ENCODE measurements around the gene PROB1. TPM values are rescaled to one million over a fixed set of nuclear protein-coding genes. Genes with fewer than 3 reads are reported as not detected.

Gene PROB1
- polyA plus RNA-seq, 4 donors: 0.45 to 2.3 (median 0.79) TPM

GRCh38 chr5:139399501-139400121 lies 4.7 kb upstream of the PROB1 start:
- peaks cover 0 to 38% (median 0%) of the 10 kb centered on the region in 3 donors for H3K36me3 ChIP-seq (ENCODE audit: control insufficient read depth in 3 of 3, insufficient read depth in 2 of 3, low read depth in 1 of 3, low read length in 3 of 3)
- no peak for FAIRE-seq
- no peak overlapping the region for H3K4me3 ChIP-seq (ENCODE audit: low read depth in 1 of 3, low read length in 3 of 3)
- H3K9me3 ChIP-seq (ENCODE audit: control insufficient read depth in 2 of 2, insufficient read depth in 1 of 2, low read depth in 1 of 2, low read length in 1 of 2): no peaks in the 10 kb centered on the region
- H3K4me1 ChIP-seq (ENCODE audit: control insufficient read depth in 3 of 3, insufficient read depth in 2 of 3, low read depth in 1 of 3, low read length in 2 of 3): peaks cover 0 to 11% (median 6%) of the 10 kb centered on the region in 3 donors
- H3K27me3 ChIP-seq (ENCODE audit: control insufficient read depth in 3 of 3, insufficient read depth in 3 of 3, low read length in 3 of 3): peaks cover 0 to 14% (median 0%) of the 10 kb centered on the region in 3 donors
- no peak overlapping the region for H3K27ac ChIP-seq (ENCODE audit: low read depth in 1 of 3, low read length in 2 of 3)
- no peak for DNase-seq
- 76 to 84% (median 78%) methylated on average over 6 of the region's 6 CpGs for WGBS, 3 donors

GRCh38 chr5:139397921-139398320 lies 3.0 kb upstream of the PROB1 start:
- no peak overlapping the region for H3K4me3 ChIP-seq (ENCODE audit: low read depth in 1 of 3, low read length in 3 of 3)
- H3K4me1 ChIP-seq (ENCODE audit: control insufficient read depth in 3 of 3, insufficient read depth in 2 of 3, low read depth in 1 of 3, low read length in 2 of 3): peaks cover 0 to 17% (median 3%) of the 10 kb centered on the region in 3 donors
- FAIRE-seq (no peak), DNase-seq (no peak)
- 51 to 54% (median 52%) methylated on average over 6 of the region's 6 CpGs for WGBS, 3 donors
- no peaks in the 10 kb centered on the region for H3K9me3 ChIP-seq (ENCODE audit: control insufficient read depth in 2 of 2, insufficient read depth in 1 of 2, low read depth in 1 of 2, low read length in 1 of 2)
- H3K27me3 ChIP-seq (ENCODE audit: control insufficient read depth in 3 of 3, insufficient read depth in 3 of 3, low read length in 3 of 3): peaks cover 0 to 31% (median 0%) of the 10 kb centered on the region in 3 donors
- H3K36me3 ChIP-seq (ENCODE audit: control insufficient read depth in 3 of 3, insufficient read depth in 2 of 3, low read depth in 1 of 3, low read length in 3 of 3): peaks cover 0 to 38% (median 0%) of the 10 kb centered on the region in 3 donors
- H3K27ac ChIP-seq (ENCODE audit: low read depth in 1 of 3, low read length in 2 of 3): no peak overlapping the region

- Histone ChIP-seq H3K36me3 (ENCODE audit: control insufficient read depth in 3 of 3, insufficient read depth in 2 of 3, low read depth in 1 of 3, low read length in 3 of 3) (peaks cover 0 to 32% (median 0%) of the 10 kb centered on the region in 3 donors), H3K27me3 (ENCODE audit: control insufficient read depth in 3 of 3, insufficient read depth in 3 of 3, low read length in 3 of 3) (peaks cover 0 to 39% (median 0%) of the 10 kb centered on the region in 3 donors), H3K4me1 (ENCODE audit: control insufficient read depth in 3 of 3, insufficient read depth in 2 of 3, low read depth in 1 of 3, low read length in 2 of 3) (peaks cover 0 to 25% (median 3%) of the 10 kb centered on the region in 3 donors), H3K4me3 (ENCODE audit: low read depth in 1 of 3, low read length in 3 of 3) (no peak overlapping the region), H3K9me3 (ENCODE audit: control insufficient read depth in 2 of 2, insufficient read depth in 1 of 2, low read depth in 1 of 2, low read length in 1 of 2) (no peaks in the 10 kb centered on the region), H3K27ac (ENCODE audit: low read depth in 1 of 3, low read length in 2 of 3) (no peak overlapping the region)
- FAIRE-seq (no peak), DNase-seq (no peak)
- 92 to 96% (median 95%) methylated on average over 8 of the region's 8 CpGs for WGBS, 3 donors
Measured at GRCh38 chr5:139396691-139397090, 1.8 kb upstream of the PROB1 start.

- Histone ChIP-seq H3K27ac (ENCODE audit: low read depth in 1 of 3, low read length in 2 of 3) (no peak overlapping the region), H3K9me3 (ENCODE audit: control insufficient read depth in 2 of 2, insufficient read depth in 1 of 2, low read depth in 1 of 2, low read length in 1 of 2) (no peaks in the 10 kb centered on the region), H3K4me1 (ENCODE audit: control insufficient read depth in 3 of 3, insufficient read depth in 2 of 3, low read depth in 1 of 3, low read length in 2 of 3) (peaks cover 0 to 26% (median 3%) of the 10 kb centered on the region in 3 donors), H3K36me3 (ENCODE audit: control insufficient read depth in 3 of 3, insufficient read depth in 2 of 3, low read depth in 1 of 3, low read length in 3 of 3) (peaks cover 0 to 27% (median 0%) of the 10 kb centered on the region in 3 donors), H3K4me3 (ENCODE audit: low read depth in 1 of 3, low read length in 3 of 3) (no peak overlapping the region), H3K27me3 (ENCODE audit: control insufficient read depth in 3 of 3, insufficient read depth in 3 of 3, low read length in 3 of 3) (peaks cover 0 to 41% (median 0%) of the 10 kb centered on the region in 3 donors)
- DNase-seq (no peak), FAIRE-seq (no peak)
- WGBS, 3 donors: 81 to 85% (median 83%) methylated on average over 8 of the region's 8 CpGs
Measured at GRCh38 chr5:139395844-139396640, 1.1 kb upstream of the PROB1 start.

DNA sequence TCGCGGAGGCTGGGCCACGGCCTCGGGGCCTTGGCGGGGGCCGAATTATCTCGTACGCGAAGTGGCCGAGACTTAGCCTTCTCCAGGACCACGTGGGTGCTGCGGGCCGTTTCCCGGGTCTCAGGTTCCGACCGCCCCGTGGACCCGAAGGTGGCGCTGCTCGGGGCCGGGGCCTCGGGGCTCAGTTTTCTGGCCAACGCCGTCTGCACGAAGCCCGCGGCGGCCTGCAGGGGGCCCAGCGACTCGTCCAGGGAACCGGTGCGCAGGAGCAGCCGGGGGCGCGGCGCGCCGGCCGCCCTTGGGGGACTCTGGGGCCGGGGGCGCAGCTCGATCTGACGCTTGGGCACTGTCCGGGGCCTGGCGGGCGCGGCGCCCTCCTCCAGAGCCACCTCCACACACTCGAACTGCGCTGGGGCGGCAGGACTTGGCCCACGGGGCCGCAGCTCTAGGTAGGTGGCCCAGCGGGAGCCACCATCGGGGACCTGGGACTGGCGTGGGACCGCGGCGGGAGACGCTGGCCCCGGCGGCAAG lies 716 bp downstream of the PROB1 start:
- Histone ChIP-seq H3K27me3 (ENCODE audit: control insufficient read depth in 3 of 3, insufficient read depth in 3 of 3, low read length in 3 of 3) (peaks cover 0 to 41% (median 0%) of the 10 kb centered on the region in 3 donors), H3K27ac (ENCODE audit: low read depth in 1 of 3, low read length in 2 of 3) (peak overlapping the region in 1 of 3 donors; percentile 5), H3K4me3 (ENCODE audit: low read depth in 1 of 3, low read length in 3 of 3) (peak overlapping the region; percentile 43 to 64 (median 47)), H3K9me3 (ENCODE audit: control insufficient read depth in 2 of 2, insufficient read depth in 1 of 2, low read depth in 1 of 2, low read length in 1 of 2) (no peaks in the 10 kb centered on the region), H3K4me1 (ENCODE audit: control insufficient read depth in 3 of 3, insufficient read depth in 2 of 3, low read depth in 1 of 3, low read length in 2 of 3) (peaks cover 0 to 26% (median 3%) of the 10 kb centered on the region in 3 donors), H3K36me3 (ENCODE audit: control insufficient read depth in 3 of 3, insufficient read depth in 2 of 3, low read depth in 1 of 3, low read length in 3 of 3) (peaks cover 0 to 18% (median 0%) of the 10 kb centered on the region in 3 donors)
- FAIRE-seq (no peak), DNase-seq (peak; percentile 22 to 74)
- 3 to 15% (median 3%) methylated on average over 49 to 62 of the region's 62 CpGs for WGBS, 3 donors

DNA sequence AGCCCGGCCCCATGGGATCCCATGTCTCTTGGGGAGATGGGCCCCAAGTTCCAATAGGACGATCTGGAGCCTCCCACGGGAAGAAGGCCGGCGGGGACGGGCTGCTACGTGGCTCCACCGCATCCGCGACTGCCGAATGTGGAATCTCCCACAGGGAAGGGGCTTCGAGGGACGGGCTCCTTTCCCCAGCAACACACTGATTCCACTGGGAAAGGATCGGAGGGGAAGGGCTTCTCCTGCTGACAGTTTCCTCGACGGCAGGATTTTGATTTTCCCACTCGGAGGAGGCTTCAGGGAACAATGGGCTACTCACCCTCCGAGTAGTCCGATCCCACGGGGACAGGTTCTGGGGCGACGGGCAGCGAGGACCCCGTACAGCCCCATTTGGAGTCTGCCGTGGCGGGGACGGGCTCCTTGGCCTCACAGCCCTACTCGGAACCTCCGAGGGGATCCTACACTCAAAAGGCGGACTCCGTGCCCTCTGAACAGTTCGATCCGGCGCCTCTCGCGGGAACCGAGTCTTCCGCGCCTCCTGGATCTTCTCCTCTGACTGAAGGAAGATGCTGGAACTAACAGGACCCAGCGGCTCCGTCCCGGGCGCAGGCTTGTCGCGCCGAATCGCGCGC lies 1.3 kb downstream of the PROB1 start:
- peaks cover 0 to 16% (median 0%) of the 10 kb centered on the region in 3 donors for H3K36me3 ChIP-seq (ENCODE audit: control insufficient read depth in 3 of 3, insufficient read depth in 2 of 3, low read depth in 1 of 3, low read length in 3 of 3)
- H3K4me1 ChIP-seq (ENCODE audit: control insufficient read depth in 3 of 3, insufficient read depth in 2 of 3, low read depth in 1 of 3, low read length in 2 of 3): peaks cover 0 to 26% (median 3%) of the 10 kb centered on the region in 3 donors
- DNase-seq (peak in 1 of 2 donors; percentile 23), FAIRE-seq (no peak)
- no peak overlapping the region for H3K27ac ChIP-seq (ENCODE audit: low read depth in 1 of 3, low read length in 2 of 3)
- H3K9me3 ChIP-seq (ENCODE audit: control insufficient read depth in 2 of 2, insufficient read depth in 1 of 2, low read depth in 1 of 2, low read length in 1 of 2): no peaks in the 10 kb centered on the region
- peaks cover 0 to 41% (median 0%) of the 10 kb centered on the region in 3 donors for H3K27me3 ChIP-seq (ENCODE audit: control insufficient read depth in 3 of 3, insufficient read depth in 3 of 3, low read length in 3 of 3)
- 6 to 8% (median 7%) methylated on average over 49 of the region's 49 CpGs for WGBS, 3 donors
- H3K4me3 ChIP-seq (ENCODE audit: low read depth in 1 of 3, low read length in 3 of 3): peak overlapping the region; percentile 43 to 64 (median 50)

GRCh38 chr5:139392678-139393496 lies 2.0 kb downstream of the PROB1 start:
- H3K9me3 ChIP-seq (ENCODE audit: control insufficient read depth in 2 of 2, insufficient read depth in 1 of 2, low read depth in 1 of 2, low read length in 1 of 2): no peaks in the 10 kb centered on the region
- no peak for FAIRE-seq
- H3K4me3 ChIP-seq (ENCODE audit: low read depth in 1 of 3, low read length in 3 of 3): peak overlapping the region; percentile 43 to 64 (median 50)
- 1 to 2% (median 2%) methylated on average over 59 to 77 of the region's 77 CpGs for WGBS, 3 donors
- peaks cover 0 to 14% (median 0%) of the 10 kb centered on the region in 3 donors for H3K36me3 ChIP-seq (ENCODE audit: control insufficient read depth in 3 of 3, insufficient read depth in 2 of 3, low read depth in 1 of 3, low read length in 3 of 3)
- DNase-seq: peak; percentile 74 to 83
- peaks cover 0 to 41% (median 0%) of the 10 kb centered on the region in 3 donors for H3K27me3 ChIP-seq (ENCODE audit: control insufficient read depth in 3 of 3, insufficient read depth in 3 of 3, low read length in 3 of 3)
- H3K27ac ChIP-seq (ENCODE audit: low read depth in 1 of 3, low read length in 2 of 3): peak overlapping the region in 1 of 3 donors; percentile 85
- peaks cover under 1 to 32% (median 3%) of the 10 kb centered on the region in 3 donors for H3K4me1 ChIP-seq (ENCODE audit: control insufficient read depth in 3 of 3, insufficient read depth in 2 of 3, low read depth in 1 of 3, low read length in 2 of 3)

Data from small intestine (tissue), 7 donors.